Hepatocyte (in vitro differentiated cells): Measurements from ENCODE around the gene XPNPEP1.

Source experiments
- CTCF ChIP-seq: fragments of 200-600 bp; sonication (generic); IDR thresholded peaks from 2 replicates; pipeline ENCODE4 v1.5.1; 2016; ENCODE audit warnings: antibody characterized with exemption, mild to moderate bottlenecking; ENCODE audit not compliant: poor library complexity
- EZH2phosphoT487 ChIP-seq: fragments of 200-600 bp; sonication (generic); IDR thresholded peaks from one replicate; pipeline ENCODE4 v1.6.1; 2018; ENCODE audit warnings: antibody characterized with exemption, mild to moderate bottlenecking, low read depth, moderate library complexity; ENCODE audit not compliant: unreplicated experiment, severe bottlenecking

GRCh38 chr10:109967739-109968088 lies 44.4 kb upstream of the XPNPEP1 start:
- TF ChIP-seq CTCF (no peak), EZH2phosphoT487 (no peak)
